Retinal pigment epithelial cell (primary cell): ENCODE measurements around the gene ADAMTS15.

Source experiments
- DNase-seq: peaks from one replicate; pipeline ENCODE4 v3.0.0-alpha.2; 2010; ENCODE audit warnings: low read depth
- H3K4me3 ChIP-seq: 2 replicates; pipeline ENCODE4 v1.5.1; 2011; ENCODE audit warnings: mild to moderate bottlenecking, low read length, control low read depth, moderate library complexity
- CTCF ChIP-seq: conservative IDR thresholded peaks from 2 replicates; pipeline ENCODE4 v1.5.1; 2011; ENCODE audit warnings: low read depth, low read length, control low read depth, inconsistent platforms

Gene ADAMTS15

GRCh38 chr11:130445788-130446187 is 2.7 kb upstream of the ADAMTS15 start:
- DNase-seq = no peak

GRCh38 chr11:130448039-130448415 is 418 bp upstream of the ADAMTS15 start:
- no peak for TF ChIP-seq CTCF
- DNase-seq = no peak

More at GRCh38 chr11:130445788-130446187, 2.7 kb upstream of the ADAMTS15 start:
- TF ChIP-seq CTCF = no peak
- H3K4me3 ChIP-seq = no peak overlapping the region

GRCh38 chr11:130449310-130449990 is 1.0 kb downstream of the ADAMTS15 start:
- no peak for TF ChIP-seq CTCF
- peak overlapping the region; percentile 65 for H3K4me3 ChIP-seq

More at GRCh38 chr11:130448039-130448415, 418 bp upstream of the ADAMTS15 start:
- H3K4me3 ChIP-seq = peak overlapping the region; percentile 65

GRCh38 chr11:130449996-130450769 is 1.7 kb downstream of the ADAMTS15 start:
- DNase-seq = no peak
- TF ChIP-seq CTCF = peak; percentile 61
- peak overlapping the region; percentile 65 for H3K4me3 ChIP-seq

More at GRCh38 chr11:130449310-130449990, 1.0 kb downstream of the ADAMTS15 start:
- no peak for DNase-seq

- peak overlapping the region; percentile 7 for H3K4me3 ChIP-seq
- TF ChIP-seq CTCF = no peak
- no peak for DNase-seq
Measured at GRCh38 chr11:130451231-130452019, 3.0 kb downstream of the ADAMTS15 start.

- H3K4me3 ChIP-seq = no peak overlapping the region
Measured at GRCh38 chr11:130452176-130452575, 3.7 kb downstream of the ADAMTS15 start.

More at GRCh38 chr11:130452176-130452575, 3.7 kb downstream of the ADAMTS15 start:
- DNase-seq = no peak
- TF ChIP-seq CTCF = no peak
